ENCODE measurements around the gene ARHGEF5. TPM values are rescaled to one million over a fixed set of nuclear protein-coding genes. Genes with fewer than 3 reads are reported as not detected.
A peak's percentile ranks its signal among the peaks of the same experiment; 100 is the strongest.

ARHGEF5 gene
- total and polyA plus RNA-seq, 2 experiments from 2014 or later = 10.2 to 27.1 TPM

DNA sequence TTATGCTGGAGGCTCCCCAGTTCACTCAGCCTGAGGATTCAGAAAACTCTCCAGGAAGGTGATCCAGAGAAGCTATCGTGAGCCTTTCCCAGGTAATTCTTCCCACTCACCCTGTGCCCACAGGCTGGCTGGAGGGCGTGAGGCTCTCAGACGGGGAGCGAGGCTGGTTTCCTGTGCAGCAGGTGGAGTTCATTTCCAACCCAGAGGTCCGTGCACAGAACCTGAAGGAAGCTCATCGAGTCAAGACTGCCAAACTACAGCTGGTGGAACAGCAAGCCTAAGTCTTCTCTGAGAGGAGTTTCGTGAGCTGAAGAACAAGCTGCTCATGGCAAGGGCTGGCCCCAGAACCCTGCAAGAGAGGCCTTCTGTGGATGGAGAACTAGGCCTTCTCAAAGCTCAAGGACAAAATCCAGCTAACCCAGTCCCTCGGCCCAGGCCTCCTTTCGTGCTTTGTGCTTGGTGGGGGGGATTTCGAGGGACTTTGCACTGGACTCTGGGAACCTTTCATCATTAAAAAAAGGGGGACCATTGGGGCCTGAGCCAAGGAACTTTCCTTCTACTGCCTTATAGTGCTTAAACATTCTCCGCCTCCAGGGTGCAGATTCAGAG, 24.7 kb downstream of the ARHGEF5 start:
- peaks cover 6% of the 10 kb centered on the region for H3K27me3 Mint-ChIP-seq (ENCODE audit: insufficient read depth, low read depth, poor library complexity)

GRCh38 chr7:144384071-144384470, 28.9 kb downstream of the ARHGEF5 start:
- H4K20me1 ChIP-seq (replicated peaks; ENCODE audit: insufficient read depth) = no peaks in the 10 kb centered on the region
- peaks cover 15% of the 10 kb centered on the region for H3K36me3 ChIP-seq (ENCODE audit: insufficient read depth)
- H3K9me2 ChIP-seq (ENCODE audit: insufficient read depth) = no peaks in the 10 kb centered on the region
- H2AFZ ChIP-seq = peak overlapping the region; percentile 77; the same call in 1 of the 2 replicates
- 0 out of 2 replicates have a peak, but pooled peaks cover 2% of the 10 kb centered on the region for H3F3A ChIP-seq (replicated peaks; ENCODE audit: low read depth)
- H3K4me1 Mint-ChIP-seq = peaks cover 18% of the 10 kb centered on the region
- peak overlapping the region; percentile 74 for H3K27ac ChIP-seq (ENCODE audit: low read depth)
- peaks cover 3% of the 10 kb centered on the region; the same call in 1 of the 3 replicates for H3K9me3 Mint-ChIP-seq
- H3K27me3 Mint-ChIP-seq (ENCODE audit: insufficient read depth, low read depth, poor library complexity) = peaks cover 13% of the 10 kb centered on the region
- no peaks in the 10 kb centered on the region for H3K27me3 ChIP-seq (ENCODE audit: insufficient read depth)
- DNase-seq (ENCODE audit: low spot score) (no peak), ATAC-seq (no peak)
- no peak overlapping the region for H3K4me3 Mint-ChIP-seq
- H3K4me3 ChIP-seq = no peak overlapping the region
- no peaks in the 10 kb centered on the region for H3K79me2 ChIP-seq (replicated peaks; ENCODE audit: insufficient read depth)
- H3K4me1 ChIP-seq (ENCODE audit: insufficient read depth) = peaks cover 9% of the 10 kb centered on the region; the same call in 1 of the 2 replicates
- peak overlapping the region; percentile 23 for H3K27ac Mint-ChIP-seq
- TF ChIP-seq POLR2AphosphoS5 (IDR thresholded peaks at IDR 0.05; ENCODE audit: low read depth) (no peak), JUNB (IDR thresholded peaks at IDR 0.05; ENCODE audit: unreplicated experiment) (no peak), EZH2 (IDR thresholded peaks at IDR 0.05; ENCODE audit: low read depth, unreplicated experiment) (no peak), CREB1 (CRISPR knock-in tag; IDR thresholded peaks at IDR 0.05; ENCODE audit: low read depth) (no peak), EZH2phosphoT487 (IDR thresholded peaks at IDR 0.05; ENCODE audit: unreplicated experiment) (no peak)
- TF ChIP-seq, protein P1, sequence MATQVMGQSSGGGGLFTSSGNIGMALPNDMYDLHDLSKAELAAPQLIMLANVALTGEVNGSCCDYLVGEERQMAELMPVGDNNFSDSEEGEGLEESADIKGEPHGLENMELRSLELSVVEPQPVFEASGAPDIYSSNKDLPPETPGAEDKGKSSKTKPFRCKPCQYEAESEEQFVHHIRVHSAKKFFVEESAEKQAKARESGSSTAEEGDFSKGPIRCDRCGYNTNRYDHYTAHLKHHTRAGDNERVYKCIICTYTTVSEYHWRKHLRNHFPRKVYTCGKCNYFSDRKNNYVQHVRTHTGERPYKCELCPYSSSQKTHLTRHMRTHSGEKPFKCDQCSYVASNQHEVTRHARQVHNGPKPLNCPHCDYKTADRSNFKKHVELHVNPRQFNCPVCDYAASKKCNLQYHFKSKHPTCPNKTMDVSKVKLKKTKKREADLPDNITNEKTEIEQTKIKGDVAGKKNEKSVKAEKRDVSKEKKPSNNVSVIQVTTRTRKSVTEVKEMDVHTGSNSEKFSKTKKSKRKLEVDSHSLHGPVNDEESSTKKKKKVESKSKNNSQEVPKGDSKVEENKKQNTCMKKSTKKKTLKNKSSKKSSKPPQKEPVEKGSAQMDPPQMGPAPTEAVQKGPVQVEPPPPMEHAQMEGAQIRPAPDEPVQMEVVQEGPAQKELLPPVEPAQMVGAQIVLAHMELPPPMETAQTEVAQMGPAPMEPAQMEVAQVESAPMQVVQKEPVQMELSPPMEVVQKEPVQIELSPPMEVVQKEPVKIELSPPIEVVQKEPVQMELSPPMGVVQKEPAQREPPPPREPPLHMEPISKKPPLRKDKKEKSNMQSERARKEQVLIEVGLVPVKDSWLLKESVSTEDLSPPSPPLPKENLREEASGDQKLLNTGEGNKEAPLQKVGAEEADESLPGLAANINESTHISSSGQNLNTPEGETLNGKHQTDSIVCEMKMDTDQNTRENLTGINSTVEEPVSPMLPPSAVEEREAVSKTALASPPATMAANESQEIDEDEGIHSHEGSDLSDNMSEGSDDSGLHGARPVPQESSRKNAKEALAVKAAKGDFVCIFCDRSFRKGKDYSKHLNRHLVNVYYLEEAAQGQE (IDR thresholded peaks at IDR 0.05; ENCODE audit: unreplicated experiment) = no peak
- no peak overlapping the region for H3K4me2 ChIP-seq
- peaks cover 19% of the 10 kb centered on the region for H3K36me3 Mint-ChIP-seq (ENCODE audit: low read depth)

More for the DNA sequence above, 24.7 kb downstream of the ARHGEF5 start:
- DNase-seq (ENCODE audit: low spot score) (no peak), ATAC-seq (no peak)
- H3K4me3 ChIP-seq = no peak overlapping the region
- no peaks in the 10 kb centered on the region for H3K9me3 Mint-ChIP-seq
- H4K20me1 ChIP-seq (replicated peaks; ENCODE audit: insufficient read depth) = no peaks in the 10 kb centered on the region
- peaks cover 39% of the 10 kb centered on the region for H3K36me3 Mint-ChIP-seq (ENCODE audit: low read depth)
- TF ChIP-seq ZNF114 (CRISPR knock-in tag; IDR thresholded peaks at IDR 0.05) (no peak), POLR2AphosphoS5 (IDR thresholded peaks at IDR 0.05; ENCODE audit: low read depth) (no peak), EZH2phosphoT487 (IDR thresholded peaks at IDR 0.05; ENCODE audit: unreplicated experiment) (no peak), JUNB (IDR thresholded peaks at IDR 0.05; ENCODE audit: unreplicated experiment) (no peak), NANOG (IDR thresholded peaks at IDR 0.05; ENCODE audit: borderline replicate concordance) (no peak), CREB1 (CRISPR knock-in tag; IDR thresholded peaks at IDR 0.05; ENCODE audit: low read depth) (no peak)
- H2AFZ ChIP-seq = no peak overlapping the region
- 0 out of 2 replicates have a peak, but pooled peaks cover 6% of the 10 kb centered on the region for H3K4me1 ChIP-seq (ENCODE audit: insufficient read depth)
- H3K4me2 ChIP-seq = no peak overlapping the region
- peaks cover 28% of the 10 kb centered on the region for H3K36me3 ChIP-seq (ENCODE audit: insufficient read depth)
- no peak overlapping the region for H3K27ac Mint-ChIP-seq
- H3K27ac ChIP-seq (ENCODE audit: low read depth) = no peak overlapping the region
- H3K9me2 ChIP-seq (ENCODE audit: insufficient read depth) = no peaks in the 10 kb centered on the region
- 0 out of 2 replicates have a peak, but pooled peaks cover 2% of the 10 kb centered on the region for H3F3A ChIP-seq (replicated peaks; ENCODE audit: low read depth)
- H3K4me3 Mint-ChIP-seq = no peak overlapping the region
- no peaks in the 10 kb centered on the region for H3K27me3 ChIP-seq (ENCODE audit: insufficient read depth)
- H3K4me1 Mint-ChIP-seq = peaks cover 9% of the 10 kb centered on the region
- no peaks in the 10 kb centered on the region for H3K79me2 ChIP-seq (replicated peaks; ENCODE audit: insufficient read depth)

Data from GM23338 (cell line).